Keratinocyte (primary cell): ENCODE data around the gene ERBB4.

Experiments
- EZH2 ChIP-seq: IDR thresholded peaks from one replicate; pipeline ENCODE4 v1.6.1; 2012; ENCODE audit warnings: inconsistent platforms, mild to moderate bottlenecking, low read length, moderate library complexity
- TF ChIP-seq, protein P1 (sequence below), 3 experiments: IDR thresholded peaks in 1 of 3; conservative IDR thresholded peaks in 1 of 3; optimal IDR thresholded peaks in 1 of 3; 2 replicates in 2 of 3; 3 replicates in 1 of 3; pipeline versions ENCODE3 to v1.5.1; 2011; ENCODE audit warnings: low read length in 3 of 3, mild to moderate bottlenecking in 3 of 3, moderate library complexity in 2 of 3, control low read depth in 1 of 3, inconsistent platforms in 1 of 3; ENCODE audit not compliant: insufficient read depth in 2 of 3; ENCODE audit errors: extremely low read depth in 1 of 3

GRCh38 chr2:212109217-212109616 is 429.4 kb downstream of the ERBB4 start:
- TF ChIP-seq, protein P1, sequence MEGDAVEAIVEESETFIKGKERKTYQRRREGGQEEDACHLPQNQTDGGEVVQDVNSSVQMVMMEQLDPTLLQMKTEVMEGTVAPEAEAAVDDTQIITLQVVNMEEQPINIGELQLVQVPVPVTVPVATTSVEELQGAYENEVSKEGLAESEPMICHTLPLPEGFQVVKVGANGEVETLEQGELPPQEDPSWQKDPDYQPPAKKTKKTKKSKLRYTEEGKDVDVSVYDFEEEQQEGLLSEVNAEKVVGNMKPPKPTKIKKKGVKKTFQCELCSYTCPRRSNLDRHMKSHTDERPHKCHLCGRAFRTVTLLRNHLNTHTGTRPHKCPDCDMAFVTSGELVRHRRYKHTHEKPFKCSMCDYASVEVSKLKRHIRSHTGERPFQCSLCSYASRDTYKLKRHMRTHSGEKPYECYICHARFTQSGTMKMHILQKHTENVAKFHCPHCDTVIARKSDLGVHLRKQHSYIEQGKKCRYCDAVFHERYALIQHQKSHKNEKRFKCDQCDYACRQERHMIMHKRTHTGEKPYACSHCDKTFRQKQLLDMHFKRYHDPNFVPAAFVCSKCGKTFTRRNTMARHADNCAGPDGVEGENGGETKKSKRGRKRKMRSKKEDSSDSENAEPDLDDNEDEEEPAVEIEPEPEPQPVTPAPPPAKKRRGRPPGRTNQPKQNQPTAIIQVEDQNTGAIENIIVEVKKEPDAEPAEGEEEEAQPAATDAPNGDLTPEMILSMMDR (optimal IDR thresholded peaks at IDR 0.05 in 1 of 3, IDR thresholded peaks at IDR 0.05 in 1 of 3, conservative IDR thresholded peaks at IDR 0.05 in 1 of 3; ENCODE audit: extremely low read depth in 1 of 3, insufficient read depth in 2 of 3, low read length in 3 of 3), result no peak
- TF ChIP-seq EZH2, result no peak
